ENCODE results near the gene MRPS33.

DNA sequence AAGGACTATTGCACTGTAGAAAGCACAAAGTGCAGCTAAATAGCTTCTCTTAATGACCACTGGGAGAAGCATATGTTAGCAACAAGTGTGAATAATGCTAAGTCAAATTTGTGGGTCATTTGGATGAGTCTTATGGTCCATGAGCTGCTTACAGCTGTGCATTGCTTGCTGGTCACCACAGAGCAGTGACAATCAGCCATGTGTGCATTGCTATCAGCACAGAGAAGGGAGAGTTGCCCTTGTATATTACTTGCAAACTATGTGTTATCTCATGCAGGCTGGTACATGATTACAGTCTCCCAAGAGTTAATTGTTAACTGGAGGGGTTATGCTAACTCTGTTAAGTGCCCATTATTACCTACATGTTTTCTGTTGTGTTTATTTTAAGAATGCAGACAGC is 25.7 kb downstream of the MRPS33 start:
- TF ChIP-seq CTCF (IDR thresholded peaks at IDR 0.05; ENCODE audit: low read depth, low read length, missing input control) (no peak), JUND (IDR thresholded peaks at IDR 0.05) (no peak), RAD21 (IDR thresholded peaks at IDR 0.05) (no peak), FOXA1 (IDR thresholded peaks at IDR 0.05) (no peak), HNF4G (IDR thresholded peaks at IDR 0.05) (no peak), REST (IDR thresholded peaks at IDR 0.05) (no peak), EGR1 (IDR thresholded peaks at IDR 0.05; ENCODE audit: low read depth in 2 of 2) (no peak), HNF4A (conservative IDR thresholded peaks at IDR 0.05) (peak in 1 of 2 donors; percentile 11), SP1 (IDR thresholded peaks at IDR 0.05) (no peak), RXRA (IDR thresholded peaks at IDR 0.05) (no peak), GABPA (IDR thresholded peaks at IDR 0.05 in 1 of 2, conservative IDR thresholded peaks at IDR 0.05 in 1 of 2) (no peak)
- TF ChIP-seq, protein P1, sequence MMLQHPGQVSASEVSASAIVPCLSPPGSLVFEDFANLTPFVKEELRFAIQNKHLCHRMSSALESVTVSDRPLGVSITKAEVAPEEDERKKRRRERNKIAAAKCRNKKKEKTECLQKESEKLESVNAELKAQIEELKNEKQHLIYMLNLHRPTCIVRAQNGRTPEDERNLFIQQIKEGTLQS (IDR thresholded peaks at IDR 0.05) = no peak
- TF ChIP-seq, protein P2, sequence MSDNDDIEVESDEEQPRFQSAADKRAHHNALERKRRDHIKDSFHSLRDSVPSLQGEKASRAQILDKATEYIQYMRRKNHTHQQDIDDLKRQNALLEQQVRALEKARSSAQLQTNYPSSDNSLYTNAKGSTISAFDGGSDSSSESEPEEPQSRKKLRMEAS (IDR thresholded peaks at IDR 0.05) = no peak
- TF ChIP-seq, protein P3, sequence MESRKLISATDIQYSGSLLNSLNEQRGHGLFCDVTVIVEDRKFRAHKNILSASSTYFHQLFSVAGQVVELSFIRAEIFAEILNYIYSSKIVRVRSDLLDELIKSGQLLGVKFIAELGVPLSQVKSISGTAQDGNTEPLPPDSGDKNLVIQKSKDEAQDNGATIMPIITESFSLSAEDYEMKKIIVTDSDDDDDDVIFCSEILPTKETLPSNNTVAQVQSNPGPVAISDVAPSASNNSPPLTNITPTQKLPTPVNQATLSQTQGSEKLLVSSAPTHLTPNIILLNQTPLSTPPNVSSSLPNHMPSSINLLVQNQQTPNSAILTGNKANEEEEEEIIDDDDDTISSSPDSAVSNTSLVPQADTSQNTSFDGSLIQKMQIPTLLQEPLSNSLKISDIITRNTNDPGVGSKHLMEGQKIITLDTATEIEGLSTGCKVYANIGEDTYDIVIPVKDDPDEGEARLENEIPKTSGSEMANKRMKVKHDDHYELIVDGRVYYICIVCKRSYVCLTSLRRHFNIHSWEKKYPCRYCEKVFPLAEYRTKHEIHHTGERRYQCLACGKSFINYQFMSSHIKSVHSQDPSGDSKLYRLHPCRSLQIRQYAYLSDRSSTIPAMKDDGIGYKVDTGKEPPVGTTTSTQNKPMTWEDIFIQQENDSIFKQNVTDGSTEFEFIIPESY (IDR thresholded peaks at IDR 0.05) = no peak

All from liver (tissue), 3 donors.